Activated CD8-positive, alpha-beta T cell treated with anti-CD3 and anti-CD28 coated beads, Interleukin-2, amount 10 ng/mL, durations not matched to agents 7 days and 5 days (primary cell): ENCODE data around the gene WDR47. TPM values are rescaled to one million over a fixed set of nuclear protein-coding genes. Genes with fewer than 3 reads are reported as not detected.

Experiments used
- ATAC-seq: fragments of 150-1000 bp; cut with Tn5 transposase; one replicate; pipeline ENCODE4 v1.10.0; 2021; ENCODE audit warnings: moderate library complexity
- CTCF ChIA-PET: fragments of 350-600 bp; sonication (Branson Sonifier 250); formaldehyde crosslinking; loops from one replicate; lab custom pipeline; 2021; ENCODE audit warnings: antibody characterized with exemption; lab: Charles Lee
- POLR2A ChIA-PET: fragments of 350-600 bp; sonication (Branson Sonifier 250); formaldehyde crosslinking; loops from one replicate; lab custom pipeline; 2021; ENCODE audit warnings: antibody characterized with exemption; lab: Charles Lee
- DNase-seq: peaks from one replicate; pipeline ENCODE4 v3.0.0-alpha.2; 2020
- H3K27ac Mint-ChIP-seq: one replicate; pipeline ENCODE4 v1.8.0; 2021; ENCODE audit warnings: mild to moderate bottlenecking, mixed read lengths
- H3K27me3 Mint-ChIP-seq: one replicate; pipeline ENCODE4 v1.8.0; 2021; ENCODE audit warnings: low read depth, mixed read lengths
- H3K36me3 Mint-ChIP-seq: one replicate; pipeline ENCODE4 v1.8.0; 2021; ENCODE audit warnings: low read depth, mixed read lengths
- H3K4me1 Mint-ChIP-seq: one replicate; pipeline ENCODE4 v1.8.0; 2021; ENCODE audit warnings: low read depth, mixed read lengths
- H3K4me3 Mint-ChIP-seq: one replicate; pipeline ENCODE4 v1.8.0; 2021; ENCODE audit warnings: mild to moderate bottlenecking, mixed read lengths
- H3K9me3 Mint-ChIP-seq: one replicate; pipeline ENCODE4 v1.8.0; 2022; ENCODE audit warnings: mixed read lengths; ENCODE audit not compliant: insufficient read depth
- total RNA-seq, 2 experiments: library from RNA; stranded (reverse); gene quantifications; one replicate each; pipeline ENCODE4 v1.2.3, GENCODE V29; 2021

WDR47 gene
- total RNA-seq = 10 to 100 TPM; 13.1 to 14.8 TPM

DNA sequence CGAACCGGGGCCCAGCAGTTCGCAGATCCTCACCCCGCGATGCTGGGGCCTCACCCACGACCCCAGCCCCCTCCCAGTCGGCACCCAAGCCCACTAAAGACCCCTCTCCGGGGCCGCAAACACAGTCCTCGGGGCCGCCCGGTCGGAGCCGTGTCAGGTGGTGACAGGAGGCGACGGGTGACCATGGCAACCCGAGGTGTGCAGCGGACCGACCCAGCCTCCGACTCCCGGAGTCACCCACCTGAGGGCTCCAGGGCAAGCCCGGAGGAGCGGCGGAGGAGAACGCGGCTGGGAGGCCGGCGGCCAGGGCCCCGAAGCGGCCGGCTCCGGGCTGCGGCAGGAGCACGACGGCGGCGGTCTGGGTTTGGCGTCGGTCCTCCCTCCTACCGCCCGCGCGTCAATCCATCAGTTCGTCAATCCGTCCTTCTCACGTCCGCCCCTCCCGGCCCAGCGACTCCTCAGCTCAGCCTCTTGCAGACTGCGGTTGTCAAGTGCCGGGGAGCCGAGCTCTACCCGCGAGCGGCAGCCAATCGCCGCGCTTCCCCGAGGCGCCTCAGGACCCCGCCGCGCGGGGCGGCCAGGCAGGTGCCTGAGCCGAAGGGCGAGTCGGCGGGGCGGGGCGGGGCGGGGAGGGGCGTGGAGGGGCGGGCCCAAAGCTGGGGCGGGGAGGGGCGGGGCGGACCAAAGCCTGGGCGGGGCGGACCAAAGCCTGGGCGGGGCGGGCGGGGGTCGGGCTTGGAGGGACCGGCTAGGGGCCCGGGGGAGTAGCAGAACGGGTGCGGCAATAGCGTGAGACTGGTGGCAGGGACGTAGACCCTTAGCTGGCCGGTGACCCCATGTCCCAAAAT is at the start of gene WDR47:
Gene WDR47, minus strand, starts transcription at position 482 of the 848 bp plus-strand sequence. CDS start 18,590 bp downstream, outside the sequence.
- peaks cover 20% of the 10 kb centered on the region for H3K4me1 Mint-ChIP-seq
- ChIA-PET CTCF (interaction anchor here (0.7 to 1.9 kb wide), 7 partner anchors 50 to 213 kb away, joined by 3 to 10 read pairs (median 4); a partner anchor contains a TSS), POLR2A (interaction anchor here (0.6 to 1.5 kb wide), 6 partner anchors 28 to 350 kb away, joined by 3 to 7 read pairs (median 5); partner anchors contain the start of genes CLCC1, PRPF38B, TAF13 and TMEM167B)
- peak within 1 kb of the TSS; percentile 89 for H3K27ac Mint-ChIP-seq
- H3K36me3 Mint-ChIP-seq = no peaks in the 10 kb centered on the region
- DNase-seq (peak; percentile 97), ATAC-seq (peak; percentile 98)
- H3K4me3 Mint-ChIP-seq = peak within 1 kb of the TSS; percentile 87
- peaks cover 9% of the 10 kb centered on the region for H3K27me3 Mint-ChIP-seq
- no peaks in the 10 kb centered on the region for H3K9me3 Mint-ChIP-seq

DNA sequence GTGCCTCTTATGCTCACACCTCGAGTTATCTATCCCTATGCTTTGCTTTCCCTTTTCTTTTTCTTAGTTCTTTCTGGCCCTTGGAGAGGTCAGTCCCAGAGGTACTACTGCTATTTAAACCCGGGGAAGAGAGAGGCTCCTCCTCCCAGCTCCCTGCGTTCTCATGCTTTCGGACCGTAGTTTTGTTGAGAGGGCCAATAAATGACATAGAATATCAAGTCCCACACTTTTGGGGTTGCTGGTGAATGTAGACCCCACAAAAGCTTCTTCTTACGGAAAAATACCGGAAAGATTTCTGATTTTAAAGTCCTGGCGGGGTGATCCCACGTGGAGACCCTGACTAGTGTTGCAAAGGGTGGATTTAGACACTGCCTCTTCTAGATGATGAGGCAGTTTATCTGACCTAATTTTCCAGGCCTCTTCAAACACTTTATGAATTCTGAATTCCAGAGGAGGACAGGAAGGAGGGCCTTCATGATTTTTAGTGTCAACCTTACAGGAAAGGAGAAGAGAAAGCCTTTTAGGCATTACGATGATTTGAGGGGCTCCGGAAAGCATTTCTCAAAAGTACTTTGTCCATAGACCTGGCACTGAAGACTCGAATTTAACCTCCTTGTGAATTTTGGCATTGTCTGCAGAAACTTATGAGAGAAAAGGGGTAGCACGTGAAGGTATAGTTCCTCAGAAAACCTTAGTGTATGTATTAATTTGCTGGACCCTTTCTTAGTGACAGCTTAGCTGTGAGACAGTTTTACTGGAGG is 49.4 kb upstream of the WDR47 start:
- H3K4me3 Mint-ChIP-seq = peak overlapping the region; percentile 88
- CTCF ChIA-PET = interaction anchor here (1.1 to 5.1 kb wide), 6 partner anchors 8 to 64 kb away, joined by 3 to 38 read pairs (median 5); a partner anchor contains a TSS
- ATAC-seq (peak; percentile 69), DNase-seq (no peak)
- H3K27ac Mint-ChIP-seq = peak overlapping the region; percentile 95
- peaks cover 33% of the 10 kb centered on the region for H3K4me1 Mint-ChIP-seq
- peaks cover 27% of the 10 kb centered on the region for H3K36me3 Mint-ChIP-seq
- H3K9me3 Mint-ChIP-seq = no peaks in the 10 kb centered on the region
- no peaks in the 10 kb centered on the region for H3K27me3 Mint-ChIP-seq
- POLR2A ChIA-PET = interaction anchor here (1.0 to 2.9 kb wide), 5 partner anchors 9 to 393 kb away, joined by 3 to 51 read pairs (median 5); partner anchors contain the start of genes ATXN7L2, TAF13 and WDR47

DNA sequence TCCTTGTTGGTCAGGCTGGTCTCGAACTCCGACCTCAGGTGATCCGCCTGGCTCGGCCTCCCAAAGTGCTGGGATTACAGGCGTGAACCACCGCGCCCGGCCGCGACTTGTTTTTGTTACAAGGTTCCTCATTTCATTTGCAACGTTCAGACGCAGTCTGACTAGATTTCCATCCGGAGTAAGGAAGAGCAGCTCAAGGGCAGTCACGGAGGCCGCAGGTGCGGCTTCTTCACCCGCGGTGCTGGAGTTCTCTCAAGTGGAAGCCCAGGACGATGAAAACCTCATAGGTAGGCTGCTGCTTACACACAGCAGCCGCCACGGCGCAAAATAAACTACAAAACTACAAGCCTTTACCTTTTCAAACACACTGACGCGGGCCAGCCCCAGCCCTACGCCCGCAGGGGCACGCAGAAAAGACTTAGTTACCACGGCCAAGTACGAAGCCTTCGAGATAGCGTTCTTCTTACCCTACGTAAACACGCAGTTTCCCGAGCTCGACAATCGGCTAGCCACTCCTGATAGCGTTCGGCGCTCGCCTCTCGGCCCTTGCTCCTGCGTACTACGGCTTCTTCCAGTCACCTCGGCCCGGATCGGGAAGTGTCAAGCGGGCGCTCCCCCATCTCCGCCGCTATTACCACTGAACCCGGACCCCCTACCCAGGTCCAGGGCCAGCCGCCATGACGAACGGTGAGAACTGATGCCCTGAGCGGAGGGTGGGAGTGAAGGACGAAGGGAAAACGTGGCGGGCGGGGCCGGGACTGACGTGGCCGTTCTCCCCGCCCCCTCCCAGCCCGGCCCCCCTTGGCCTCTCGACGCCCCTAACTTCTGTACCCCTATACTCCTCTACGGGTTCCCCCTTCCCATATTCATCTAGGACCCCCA is 48.5 kb upstream of the WDR47 start, which contains the start of gene TMEM167B:
Gene TMEM167B, plus strand, starts transcription at position 569 of the 882 bp plus-strand sequence. Its CDS starts 109 bp downstream, at position 678.
- Mint-ChIP-seq H3K4me3 (peak within 1 kb of the TSS; percentile 88), H3K4me1 (peaks cover 33% of the 10 kb centered on the region), H3K27ac (peak within 1 kb of the TSS; percentile 95), H3K9me3 (no peaks in the 10 kb centered on the region), H3K27me3 (no peaks in the 10 kb centered on the region), H3K36me3 (peaks cover 24% of the 10 kb centered on the region)
- ATAC-seq (peak; percentile 92), DNase-seq (peak; percentile 93)
- ChIA-PET POLR2A (interaction anchor here (0.7 to 2.9 kb wide), 8 partner anchors 9 to 393 kb away, joined by 3 to 51 read pairs (median 4); partner anchors contain the start of genes ATXN7L2, CLCC1, TAF13 and WDR47), CTCF (interaction anchor here (0.7 to 5.1 kb wide), 7 partner anchors 9 to 63 kb away, joined by 3 to 38 read pairs (median 3); partner anchors contain the start of gene TAF13)

DNA sequence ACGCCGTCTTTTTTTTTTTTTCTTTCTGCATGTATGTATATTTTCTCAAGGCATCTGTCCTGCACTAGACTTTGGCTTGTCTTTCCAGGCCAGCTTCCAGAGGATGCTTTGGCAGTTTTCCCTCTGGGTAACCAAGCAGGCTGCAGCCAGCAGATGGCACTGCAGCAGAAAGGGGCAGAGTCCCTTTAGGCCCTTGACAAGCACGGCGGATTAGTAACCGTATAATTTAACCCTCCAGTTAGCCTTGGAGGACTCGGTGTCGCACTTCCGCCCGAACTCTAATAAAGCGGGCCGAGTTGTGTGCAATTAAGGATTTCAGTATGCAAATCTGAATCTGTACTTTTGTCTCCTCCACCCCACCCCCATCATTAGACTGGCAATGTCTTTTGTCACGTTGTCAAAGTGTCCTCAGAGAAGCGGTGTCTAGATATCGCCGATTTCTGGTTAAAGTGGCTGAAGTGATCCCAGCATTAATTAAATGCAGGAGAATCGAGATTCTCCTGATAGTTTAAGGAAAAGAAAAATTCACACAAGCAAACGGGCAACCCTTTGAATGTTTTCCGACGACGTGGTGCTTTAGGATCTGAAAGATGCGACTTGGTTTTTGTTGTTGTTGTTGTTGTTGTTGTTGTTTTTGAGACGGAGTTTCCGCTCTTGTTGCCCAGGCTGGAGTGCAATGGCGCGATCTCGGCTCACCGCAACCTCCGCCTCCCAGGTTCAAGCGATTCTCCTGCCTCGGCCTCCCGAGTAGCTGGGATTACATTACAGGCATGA is 47.5 kb upstream of the WDR47 start:
- Mint-ChIP-seq H3K4me3 (peak overlapping the region; percentile 88), H3K4me1 (peaks cover 37% of the 10 kb centered on the region), H3K36me3 (peaks cover 17% of the 10 kb centered on the region), H3K27me3 (no peaks in the 10 kb centered on the region), H3K27ac (peak overlapping the region; percentile 95), H3K9me3 (no peaks in the 10 kb centered on the region)
- ATAC-seq (no peak), DNase-seq (peak; percentile 61)
- POLR2A ChIA-PET = interaction anchor here (0.5 to 2.9 kb wide), 9 partner anchors 8 to 397 kb away, joined by 3 to 51 read pairs (median 3); partner anchors contain the start of genes CLCC1 and TAF13
- CTCF ChIA-PET = interaction anchor here (0.8 to 5.1 kb wide), 5 partner anchors 8 to 25 kb away, joined by 3 to 38 read pairs (median 3); partner anchors contain the start of genes ELAPOR1 and TAF13

DNA sequence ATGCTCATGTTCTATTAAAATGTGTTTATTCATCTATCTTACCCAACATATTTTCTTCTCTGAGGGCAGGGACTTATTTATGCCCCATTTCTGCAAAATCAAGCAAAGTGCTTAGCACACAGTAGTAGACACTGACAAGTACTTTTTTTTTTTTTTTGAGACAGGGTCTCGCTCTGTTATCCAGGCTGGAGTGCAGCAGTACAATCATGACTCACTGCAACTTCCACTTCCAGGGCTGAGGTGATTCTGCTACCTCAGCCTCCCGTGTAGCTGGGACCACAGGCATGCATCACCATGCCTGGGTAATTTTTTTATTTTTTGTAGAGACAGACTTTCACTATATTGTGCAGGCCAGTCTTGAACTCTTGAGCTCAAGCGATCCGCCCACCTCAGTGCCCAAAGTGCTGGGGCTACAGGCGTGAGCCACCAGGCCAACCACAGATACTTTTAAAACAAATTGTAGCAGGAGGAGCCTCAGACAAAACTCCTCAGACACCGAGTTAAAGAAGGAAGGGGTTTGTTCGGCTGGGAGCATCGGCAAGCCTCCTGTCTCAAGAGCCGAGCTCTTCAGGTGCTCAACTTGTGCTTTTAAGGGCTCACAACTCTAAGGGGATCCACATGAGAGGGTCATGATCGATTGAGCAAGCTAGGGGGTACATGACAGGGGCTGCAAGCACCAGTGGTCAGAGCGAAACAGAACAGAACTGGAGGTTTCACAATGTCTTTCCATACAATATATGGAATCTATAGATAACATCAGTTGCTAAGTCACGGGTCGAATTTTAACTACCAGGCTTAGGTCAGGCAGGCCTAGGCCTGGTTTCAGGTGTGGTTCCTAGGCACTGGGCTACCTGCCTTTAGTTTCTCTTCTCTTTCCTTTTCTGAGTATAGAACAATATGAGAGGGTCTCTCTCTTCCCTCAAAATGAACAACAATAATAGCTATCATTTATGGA is 42.9 kb upstream of the WDR47 start:
- H3K4me1 Mint-ChIP-seq = peaks cover 18% of the 10 kb centered on the region
- peak; percentile 25 for ATAC-seq
- no peaks in the 10 kb centered on the region for H3K9me3 Mint-ChIP-seq
- H3K27ac Mint-ChIP-seq = no peak overlapping the region
- no peak for DNase-seq
- POLR2A ChIA-PET = interaction anchor here (0.6 to 3.2 kb wide), 2 partner anchors 16 to 416 kb away, joined by 3 to 20 read pairs; no protein-coding TSS in a partner anchor
- peaks cover 3% of the 10 kb centered on the region for H3K36me3 Mint-ChIP-seq
- no peaks in the 10 kb centered on the region for H3K27me3 Mint-ChIP-seq
- H3K4me3 Mint-ChIP-seq = no peak overlapping the region
- CTCF ChIA-PET = interaction anchor here (0.7 to 1.7 kb wide), 4 partner anchors 15 to 28 kb away, joined by 3 to 8 read pairs (median 4); a partner anchor contains a TSS

DNA sequence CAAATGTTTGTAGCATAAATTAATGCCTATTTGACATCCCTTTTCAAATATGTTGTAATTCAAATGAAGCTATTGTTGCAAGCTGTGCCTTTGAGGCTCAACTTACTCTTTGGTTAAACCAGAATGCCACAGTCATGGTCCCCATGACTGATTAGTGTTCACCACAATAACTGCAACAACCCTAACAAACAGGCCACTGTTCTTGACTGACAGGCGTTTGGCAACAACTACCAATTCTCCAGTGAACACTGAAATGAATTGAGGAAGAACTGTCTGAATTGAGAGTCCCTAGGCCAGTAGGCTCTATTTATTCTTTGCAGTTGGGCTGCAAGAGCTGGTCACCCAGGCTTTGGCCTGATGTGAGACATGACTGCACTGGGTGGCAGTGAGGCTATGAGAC is 42.0 kb upstream of the WDR47 start:
- ATAC-seq = no peak
- Mint-ChIP-seq H3K36me3 (no peaks in the 10 kb centered on the region), H3K27ac (peak overlapping the region; percentile 55), H3K4me3 (no peak overlapping the region), H3K9me3 (no peaks in the 10 kb centered on the region), H3K27me3 (no peaks in the 10 kb centered on the region), H3K4me1 (peaks cover 11% of the 10 kb centered on the region)
- POLR2A ChIA-PET = interaction anchor here (0.7 to 3.2 kb wide), 2 partner anchors 17 to 342 kb away, joined by 4 to 20 read pairs; partner anchors contain the start of gene PSMA5
- DNase-seq = no peak
- CTCF ChIA-PET = interaction anchor here (1.0 to 3.5 kb wide), 4 partner anchors 17 to 28 kb away, joined by 3 to 14 read pairs (median 8); a partner anchor contains a TSS

DNA sequence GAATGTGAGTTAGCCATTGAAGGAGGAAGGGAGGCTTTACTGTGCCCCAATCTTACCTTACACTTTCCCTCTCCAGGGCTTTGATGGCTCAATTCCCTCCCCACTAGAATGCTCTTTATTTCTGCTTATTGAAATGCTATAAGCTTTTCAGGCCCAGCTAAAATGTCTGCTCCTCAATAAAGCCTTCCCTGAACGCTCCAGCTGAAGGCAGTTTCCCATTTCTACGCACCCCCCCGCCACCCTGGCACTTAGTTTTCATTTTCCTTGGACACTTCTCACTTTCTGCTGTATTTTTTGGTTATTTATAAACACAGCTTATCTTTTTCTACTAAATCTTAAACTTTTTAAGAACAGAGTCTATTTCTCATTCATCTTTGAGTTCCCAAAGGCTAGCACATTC is 41.6 kb upstream of the WDR47 start:
- no peaks in the 10 kb centered on the region for H3K27me3 Mint-ChIP-seq
- no peak overlapping the region for H3K27ac Mint-ChIP-seq
- no peaks in the 10 kb centered on the region for H3K36me3 Mint-ChIP-seq
- H3K4me1 Mint-ChIP-seq = peaks cover 11% of the 10 kb centered on the region
- no peaks in the 10 kb centered on the region for H3K9me3 Mint-ChIP-seq
- POLR2A ChIA-PET = interaction anchor here (0.7 to 3.2 kb wide), 2 partner anchors 17 to 342 kb away, joined by 4 to 20 read pairs; partner anchors contain the start of gene PSMA5
- H3K4me3 Mint-ChIP-seq = no peak overlapping the region
- CTCF ChIA-PET = interaction anchor here (1.0 to 3.5 kb wide), 4 partner anchors 9 to 29 kb away, joined by 3 to 14 read pairs (median 6); a partner anchor contains a TSS
- DNase-seq (no peak), ATAC-seq (no peak)

DNA sequence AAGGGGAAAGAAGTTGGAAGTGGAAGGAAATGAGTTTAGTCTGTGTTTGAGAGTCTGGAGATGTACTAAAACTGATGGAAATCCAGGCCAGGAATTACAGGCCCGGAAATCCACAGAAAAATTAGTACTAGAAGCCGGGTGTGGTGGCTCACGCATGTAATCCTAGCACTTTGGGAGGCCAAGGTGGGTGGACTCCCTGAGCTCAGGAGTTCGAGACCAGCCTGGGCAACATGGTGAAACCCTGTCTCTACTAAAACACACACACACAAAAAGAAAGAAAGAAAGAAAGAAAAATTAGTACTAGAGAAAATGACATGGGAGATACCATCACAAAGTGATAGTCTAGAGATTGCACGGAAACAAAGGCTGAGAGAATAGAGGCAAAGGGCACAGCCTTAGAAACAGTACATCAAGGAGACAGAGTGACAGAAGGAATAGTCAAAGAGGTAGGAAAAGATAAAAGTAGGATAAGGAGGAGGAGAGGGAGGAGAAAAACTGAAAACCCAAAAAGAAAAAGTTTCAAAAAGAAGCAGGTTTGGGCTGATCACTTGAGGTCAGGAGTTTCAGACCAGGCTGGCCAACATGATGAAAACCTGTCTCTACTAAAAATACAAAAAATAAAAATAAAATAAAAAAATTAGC is 38.7 kb upstream of the WDR47 start:
- no peak for ATAC-seq
- Mint-ChIP-seq H3K27ac (no peak overlapping the region), H3K27me3 (no peaks in the 10 kb centered on the region), H3K9me3 (no peaks in the 10 kb centered on the region), H3K4me3 (no peak overlapping the region), H3K4me1 (peaks cover 20% of the 10 kb centered on the region), H3K36me3 (peaks cover 2% of the 10 kb centered on the region)
- CTCF ChIA-PET = interaction anchor here (3.5 kb wide), 1 partner anchor 32 kb away, joined by 14 read pairs; a partner anchor contains a TSS
- DNase-seq = no peak
- POLR2A ChIA-PET = no interaction called here
